HepG2 (cell line): ENCODE results near the gene MICB. TPM values are rescaled to one million over a fixed set of nuclear protein-coding genes. Genes with fewer than 3 reads are reported as not detected.

ENCODE experiments used
- AKAP8 ChIP-seq: sonication (generic); formaldehyde crosslinking; IDR thresholded peaks from 2 replicates; pipeline ENCODE4 v1.5.1; 2020; ENCODE audit warnings: mild to moderate bottlenecking, missing genetic modification reagents
- BRD4 ChIP-seq: sonication (generic); formaldehyde crosslinking; IDR thresholded peaks from 2 replicates; pipeline ENCODE4 v1.4.0; 2020; ENCODE audit warnings: missing genetic modification reagents
- FOSL2 ChIP-seq: sonication (generic); formaldehyde crosslinking; IDR thresholded peaks from 2 replicates; pipeline ENCODE4 v1.4.0; 2020; ENCODE audit warnings: missing genetic modification reagents
- FOXP1 ChIP-seq, 2 experiments: fragments of 450-650 bp in 1 of 2; IDR thresholded peaks; 2 replicates each; pipeline ENCODE4 v1.6.1; 2017 to 2018; ENCODE audit warnings: antibody characterized with exemption in 1 of 2
- GABPA ChIP-seq, 2 experiments: IDR thresholded peaks; 2 replicates each; pipeline ENCODE4 v1.6.1; 2011 to 2016; ENCODE audit warnings: low read depth in 2 of 2, low read length in 1 of 2, missing biosample characterization in 1 of 2, missing genetic modification characterization in 1 of 2
- HMGA1 ChIP-seq: sonication (generic); formaldehyde crosslinking; conservative IDR thresholded peaks from 2 replicates; pipeline ENCODE4 v1.4.0; 2020; ENCODE audit warnings: missing genetic modification reagents
- JUN ChIP-seq: sonication (generic); formaldehyde crosslinking; IDR thresholded peaks from 2 replicates; pipeline ENCODE4 v1.4.0; 2020; ENCODE audit warnings: mild to moderate bottlenecking, missing genetic modification reagents
- KMT2B ChIP-seq: IDR thresholded peaks from 2 replicates; pipeline ENCODE4 v1.6.1; 2016; ENCODE audit warnings: missing genetic modification reagents, missing compliant biosample characterization
- LCORL ChIP-seq, 2 experiments: fragments of 450-650 bp in 1 of 2; sonication (generic) in 1 of 2; formaldehyde crosslinking in 1 of 2; IDR thresholded peaks; 2 replicates each; pipeline versions ENCODE4 v1.5.0 to v1.6.1; 2017 to 2020; ENCODE audit warnings: antibody characterized with exemption in 1 of 2, missing genetic modification reagents in 1 of 2
- NFKB2 ChIP-seq: sonication (generic); formaldehyde crosslinking; IDR thresholded peaks from 2 replicates; pipeline ENCODE4 v1.4.0; 2020; ENCODE audit warnings: missing genetic modification reagents, borderline replicate concordance
- POLR2G ChIP-seq: fragments of 200-400 bp; formaldehyde crosslinking; IDR thresholded peaks from 2 replicates; pipeline ENCODE4 v1.6.1; 2018; ENCODE audit warnings: mild to moderate bottlenecking, low read depth, low read length, moderate library complexity
- RAD21 ChIP-seq: fragments of 450-650 bp; formaldehyde crosslinking; IDR thresholded peaks from 2 replicates; pipeline ENCODE4 v1.5.0; 2020; ENCODE audit warnings: mild to moderate bottlenecking
- TEAD3 ChIP-seq: optimal IDR thresholded peaks from 2 replicates; pipeline ENCODE3; 2016; ENCODE audit warnings: borderline replicate concordance
- ZNF510 ChIP-seq: sonication (generic); formaldehyde crosslinking; IDR thresholded peaks from 2 replicates; pipeline ENCODE4 v1.4.0; 2020; ENCODE audit warnings: low read depth, mild to moderate bottlenecking, missing genetic modification reagents
- polyA plus RNA-seq, 8 experiments: library from polyadenylated mRNA; depleted of rRNA in 3 of 8; stranded (reverse) in 7 of 8; unstranded in 1 of 8; fragments of >200 nt; fragmentation: Illumina TruSeq in 4 of 8; extraction: Trizol in 4 of 8; gene quantifications; 2 replicates each; pipeline versions ENCODE4 v1.2.1 to v1.2.3, GENCODE V29; 2011 to 2016; ENCODE audit warnings: low read depth in 4 of 8, missing spikeins in 1 of 8, mixed read lengths in 1 of 8; ENCODE audit not compliant: insufficient read depth in 1 of 8
- total RNA-seq, 5 experiments: library from RNA; depleted of rRNA; stranded (reverse); fragments of >200 nt; fragmentation: Illumina TruSeq; extraction: Trizol; gene quantifications; 2 replicates each; pipeline ENCODE4 v1.2.3, GENCODE V29; 2016; ENCODE audit warnings: low read depth in 1 of 5
- TF ChIP-seq, protein P1 (sequence below): IDR thresholded peaks from 2 replicates; pipeline ENCODE4 v1.6.1; 2016; ENCODE audit warnings: missing compliant biosample characterization, missing genetic modification reagents, borderline replicate concordance
- TF ChIP-seq, protein P2 (sequence below): sonication (generic); formaldehyde crosslinking; conservative IDR thresholded peaks from 2 replicates; pipeline ENCODE4 v1.4.0; 2020; ENCODE audit warnings: mild to moderate bottlenecking, missing genetic modification reagents, moderate library complexity
- TF ChIP-seq, protein P3 (sequence below): IDR thresholded peaks from 2 replicates; pipeline ENCODE4 v1.6.1; 2016; ENCODE audit warnings: low read depth, control low read depth
- TF ChIP-seq, protein P4 (sequence below): sonication (generic); formaldehyde crosslinking; IDR thresholded peaks from 2 replicates; pipeline ENCODE4 v1.4.0; 2020; ENCODE audit warnings: missing genetic modification reagents
- TF ChIP-seq, protein P5 (sequence below): IDR thresholded peaks from 2 replicates; pipeline ENCODE4 v1.6.1; 2016

MICB gene
- total and polyA plus RNA-seq, 2 of the 13 experiments (the other 11 are each of a cell fraction or from before 2014, with no cell fraction given), result 12.5 to 12.8 TPM

DNA sequence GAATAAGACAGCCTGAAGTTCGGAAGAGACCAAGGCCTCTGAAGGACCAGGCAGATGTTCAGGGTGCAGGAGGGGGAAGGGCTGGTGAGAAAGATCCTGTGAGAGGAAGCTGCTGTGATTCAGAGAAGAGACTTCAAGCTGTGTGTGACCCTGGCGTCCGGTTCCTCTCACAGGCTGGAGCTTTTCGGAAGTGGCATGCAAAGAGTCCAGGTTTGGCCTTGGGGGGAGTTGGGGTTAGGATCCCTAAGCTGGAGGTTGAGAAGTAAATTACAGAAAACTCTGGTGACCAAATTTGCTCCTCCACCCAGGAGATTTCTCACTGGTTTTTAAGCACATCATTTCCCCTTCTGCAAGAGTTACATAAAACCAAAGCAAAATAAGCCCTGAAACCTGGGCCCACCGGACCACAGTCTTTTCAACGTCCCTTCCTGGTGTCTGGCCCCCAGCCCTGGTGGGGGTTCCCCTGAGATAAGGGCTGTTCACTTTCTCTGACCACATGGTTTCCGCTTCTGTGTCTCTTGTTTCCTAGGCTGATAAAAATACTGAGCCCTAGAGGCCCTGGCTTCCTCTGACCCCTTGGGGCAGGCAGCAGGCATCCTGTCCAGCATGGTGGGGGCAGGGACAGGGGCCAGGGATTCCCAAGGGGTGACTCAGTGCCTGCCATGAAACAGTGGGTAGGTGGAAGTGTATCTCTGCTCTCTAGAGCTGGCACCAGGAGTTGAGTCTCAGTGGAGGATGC lies 62.2 kb downstream of the MICB start (continued):
- TF ChIP-seq HMGA1 (CRISPR knock-in tag) (no peak), FOXP1 (IDR thresholded peaks at IDR 0.05) (no peak), FOXP1 (CRISPR knock-in tag; IDR thresholded peaks at IDR 0.05) (no peak), AKAP8 (CRISPR knock-in tag) (no peak), NFKB2 (CRISPR knock-in tag) (no peak), LCORL (IDR thresholded peaks at IDR 0.05) (no peak), LCORL (CRISPR knock-in tag; IDR thresholded peaks at IDR 0.05) (no peak), JUN (CRISPR knock-in tag) (peak; percentile 67), TEAD3 (CRISPR knock-in tag) (peak; percentile 76), RAD21 (no peak), KMT2B (CRISPR knock-in tag) (no peak), POLR2G (peak; percentile 11; the same call in 1 of the 2 replicates), ZNF510 (CRISPR knock-in tag) (no peak), BRD4 (CRISPR knock-in tag) (no peak), GABPA (IDR thresholded peaks at IDR 0.05; ENCODE audit: low read depth, low read length) (no peak), GABPA (CRISPR knock-in tag; IDR thresholded peaks at IDR 0.05; ENCODE audit: low read depth) (peak; percentile 43), FOSL2 (CRISPR knock-in tag) (peak; percentile 90)
- TF ChIP-seq, protein P1, sequence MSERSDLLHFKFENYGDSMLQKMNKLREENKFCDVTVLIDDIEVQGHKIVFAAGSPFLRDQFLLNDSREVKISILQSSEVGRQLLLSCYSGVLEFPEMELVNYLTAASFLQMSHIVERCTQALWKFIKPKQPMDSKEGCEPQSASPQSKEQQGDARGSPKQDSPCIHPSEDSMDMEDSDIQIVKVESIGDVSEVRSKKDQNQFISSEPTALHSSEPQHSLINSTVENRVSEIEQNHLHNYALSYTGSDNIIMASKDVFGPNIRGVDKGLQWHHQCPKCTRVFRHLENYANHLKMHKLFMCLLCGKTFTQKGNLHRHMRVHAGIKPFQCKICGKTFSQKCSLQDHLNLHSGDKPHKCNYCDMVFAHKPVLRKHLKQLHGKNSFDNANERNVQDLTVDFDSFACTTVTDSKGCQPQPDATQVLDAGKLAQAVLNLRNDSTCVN (CRISPR knock-in tag), result no peak
- TF ChIP-seq, protein P2, sequence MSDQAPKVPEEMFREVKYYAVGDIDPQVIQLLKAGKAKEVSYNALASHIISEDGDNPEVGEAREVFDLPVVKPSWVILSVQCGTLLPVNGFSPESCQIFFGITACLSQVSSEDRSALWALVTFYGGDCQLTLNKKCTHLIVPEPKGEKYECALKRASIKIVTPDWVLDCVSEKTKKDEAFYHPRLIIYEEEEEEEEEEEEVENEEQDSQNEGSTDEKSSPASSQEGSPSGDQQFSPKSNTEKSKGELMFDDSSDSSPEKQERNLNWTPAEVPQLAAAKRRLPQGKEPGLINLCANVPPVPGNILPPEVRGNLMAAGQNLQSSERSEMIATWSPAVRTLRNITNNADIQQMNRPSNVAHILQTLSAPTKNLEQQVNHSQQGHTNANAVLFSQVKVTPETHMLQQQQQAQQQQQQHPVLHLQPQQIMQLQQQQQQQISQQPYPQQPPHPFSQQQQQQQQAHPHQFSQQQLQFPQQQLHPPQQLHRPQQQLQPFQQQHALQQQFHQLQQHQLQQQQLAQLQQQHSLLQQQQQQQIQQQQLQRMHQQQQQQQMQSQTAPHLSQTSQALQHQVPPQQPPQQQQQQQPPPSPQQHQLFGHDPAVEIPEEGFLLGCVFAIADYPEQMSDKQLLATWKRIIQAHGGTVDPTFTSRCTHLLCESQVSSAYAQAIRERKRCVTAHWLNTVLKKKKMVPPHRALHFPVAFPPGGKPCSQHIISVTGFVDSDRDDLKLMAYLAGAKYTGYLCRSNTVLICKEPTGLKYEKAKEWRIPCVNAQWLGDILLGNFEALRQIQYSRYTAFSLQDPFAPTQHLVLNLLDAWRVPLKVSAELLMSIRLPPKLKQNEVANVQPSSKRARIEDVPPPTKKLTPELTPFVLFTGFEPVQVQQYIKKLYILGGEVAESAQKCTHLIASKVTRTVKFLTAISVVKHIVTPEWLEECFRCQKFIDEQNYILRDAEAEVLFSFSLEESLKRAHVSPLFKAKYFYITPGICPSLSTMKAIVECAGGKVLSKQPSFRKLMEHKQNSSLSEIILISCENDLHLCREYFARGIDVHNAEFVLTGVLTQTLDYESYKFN (CRISPR knock-in tag), result 0 out of 2 replicates have a peak, but pooled peaks have one; percentile 14
- TF ChIP-seq, protein P3, sequence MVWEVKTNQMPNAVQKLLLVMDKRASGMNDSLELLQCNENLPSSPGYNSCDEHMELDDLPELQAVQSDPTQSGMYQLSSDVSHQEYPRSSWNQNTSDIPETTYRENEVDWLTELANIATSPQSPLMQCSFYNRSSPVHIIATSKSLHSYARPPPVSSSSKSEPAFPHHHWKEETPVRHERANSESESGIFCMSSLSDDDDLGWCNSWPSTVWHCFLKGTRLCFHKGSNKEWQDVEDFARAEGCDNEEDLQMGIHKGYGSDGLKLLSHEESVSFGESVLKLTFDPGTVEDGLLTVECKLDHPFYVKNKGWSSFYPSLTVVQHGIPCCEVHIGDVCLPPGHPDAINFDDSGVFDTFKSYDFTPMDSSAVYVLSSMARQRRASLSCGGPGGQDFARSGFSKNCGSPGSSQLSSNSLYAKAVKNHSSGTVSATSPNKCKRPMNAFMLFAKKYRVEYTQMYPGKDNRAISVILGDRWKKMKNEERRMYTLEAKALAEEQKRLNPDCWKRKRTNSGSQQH (CRISPR knock-in tag), result no peak
- TF ChIP-seq, protein P4, sequence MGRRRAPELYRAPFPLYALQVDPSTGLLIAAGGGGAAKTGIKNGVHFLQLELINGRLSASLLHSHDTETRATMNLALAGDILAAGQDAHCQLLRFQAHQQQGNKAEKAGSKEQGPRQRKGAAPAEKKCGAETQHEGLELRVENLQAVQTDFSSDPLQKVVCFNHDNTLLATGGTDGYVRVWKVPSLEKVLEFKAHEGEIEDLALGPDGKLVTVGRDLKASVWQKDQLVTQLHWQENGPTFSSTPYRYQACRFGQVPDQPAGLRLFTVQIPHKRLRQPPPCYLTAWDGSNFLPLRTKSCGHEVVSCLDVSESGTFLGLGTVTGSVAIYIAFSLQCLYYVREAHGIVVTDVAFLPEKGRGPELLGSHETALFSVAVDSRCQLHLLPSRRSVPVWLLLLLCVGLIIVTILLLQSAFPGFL, result no peak
- TF ChIP-seq, protein P5, sequence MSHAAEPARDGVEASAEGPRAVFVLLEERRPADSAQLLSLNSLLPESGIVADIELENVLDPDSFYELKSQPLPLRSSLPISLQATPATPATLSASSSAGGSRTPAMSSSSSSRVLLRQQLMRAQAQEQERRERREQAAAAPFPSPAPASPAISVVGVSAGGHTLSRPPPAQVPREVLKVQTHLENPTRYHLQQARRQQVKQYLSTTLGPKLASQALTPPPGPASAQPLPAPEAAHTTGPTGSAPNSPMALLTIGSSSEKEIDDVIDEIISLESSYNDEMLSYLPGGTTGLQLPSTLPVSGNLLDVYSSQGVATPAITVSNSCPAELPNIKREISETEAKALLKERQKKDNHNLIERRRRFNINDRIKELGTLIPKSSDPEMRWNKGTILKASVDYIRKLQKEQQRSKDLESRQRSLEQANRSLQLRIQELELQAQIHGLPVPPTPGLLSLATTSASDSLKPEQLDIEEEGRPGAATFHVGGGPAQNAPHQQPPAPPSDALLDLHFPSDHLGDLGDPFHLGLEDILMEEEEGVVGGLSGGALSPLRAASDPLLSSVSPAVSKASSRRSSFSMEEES (CRISPR knock-in tag), result no peak
